CD1c-positive myeloid dendritic cell (primary cell): ENCODE data around the gene HECTD4.
"Not testable (repeated sequence)": the region's sequence is repeated elsewhere in the genome, so short reads cannot be mapped to it uniquely, and the experiment has no call there.

Experiments used
- DNase-seq: peaks from one replicate; pipeline ENCODE4 v3.0.0-alpha.2; 2016; ENCODE audit errors: extremely low spot score

Gene HECTD4

GRCh38 chr12:112122823-112123690, 259.2 kb downstream of the HECTD4 start:
- no peak for DNase-seq

DNA sequence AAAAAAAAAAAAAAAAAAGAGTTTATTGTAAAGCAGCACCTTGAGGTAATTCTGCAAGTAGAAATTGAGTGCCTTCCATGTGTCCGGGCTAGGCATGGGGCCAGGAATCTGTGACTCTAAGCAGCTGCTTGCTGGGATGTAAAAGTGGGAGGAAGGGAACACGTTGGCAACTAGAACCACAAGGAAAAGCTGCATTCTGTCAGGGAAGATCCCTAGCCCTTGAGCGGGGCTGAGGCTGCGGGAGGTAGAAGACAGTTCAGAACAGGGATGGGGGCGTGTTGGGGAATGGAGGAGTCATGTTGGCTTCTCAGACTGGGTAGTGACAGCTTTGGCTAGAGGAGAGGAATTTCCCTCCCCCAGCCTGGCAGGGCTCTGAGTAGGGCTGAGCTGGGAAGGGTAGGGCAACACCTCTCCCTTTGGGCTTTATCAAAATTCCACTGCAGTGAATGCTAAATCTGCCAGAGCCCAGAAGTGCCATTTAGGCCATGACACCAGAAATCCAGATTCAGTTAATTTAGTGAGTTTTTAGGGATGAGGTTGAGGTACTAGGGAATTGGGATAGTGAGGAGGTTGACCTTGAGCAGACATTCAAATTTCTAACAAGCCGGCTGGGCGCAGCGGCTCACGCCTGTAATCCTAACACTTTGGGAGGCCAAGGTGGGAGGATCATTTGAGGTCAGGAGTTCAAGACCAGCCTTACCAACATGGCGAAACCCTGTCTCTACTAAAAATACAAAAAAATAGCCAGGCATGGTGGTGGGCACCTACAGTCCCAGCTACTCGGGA, 260.3 kb downstream of the HECTD4 start:
- DNase-seq: no peak

DNA sequence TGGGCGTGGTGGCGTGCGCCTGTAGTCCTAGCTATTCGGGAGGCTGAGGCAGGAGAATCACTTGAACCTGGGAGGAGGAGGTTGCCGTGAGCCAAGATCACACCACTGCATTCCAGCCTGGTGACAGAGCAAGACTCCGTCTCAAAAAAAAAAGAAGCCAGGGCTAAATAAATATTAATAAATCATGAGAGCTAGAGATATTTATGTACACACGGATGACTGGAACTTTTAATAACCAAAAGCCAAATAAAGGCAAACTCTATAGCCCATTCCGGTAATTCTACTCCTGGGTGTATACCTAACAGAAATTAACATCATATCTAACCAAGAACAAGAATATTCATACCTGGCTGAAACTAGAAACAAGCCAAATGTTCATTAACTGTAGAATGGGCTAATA, 264.5 kb downstream of the HECTD4 start:
- DNase-seq: no peak

- peak; percentile 64 for DNase-seq
Observed at GRCh38 chr12:112116232-112117060, 265.8 kb downstream of the HECTD4 start.

GRCh38 chr12:112115259-112116045, 266.8 kb downstream of the HECTD4 start:
- no peak for DNase-seq

DNA sequence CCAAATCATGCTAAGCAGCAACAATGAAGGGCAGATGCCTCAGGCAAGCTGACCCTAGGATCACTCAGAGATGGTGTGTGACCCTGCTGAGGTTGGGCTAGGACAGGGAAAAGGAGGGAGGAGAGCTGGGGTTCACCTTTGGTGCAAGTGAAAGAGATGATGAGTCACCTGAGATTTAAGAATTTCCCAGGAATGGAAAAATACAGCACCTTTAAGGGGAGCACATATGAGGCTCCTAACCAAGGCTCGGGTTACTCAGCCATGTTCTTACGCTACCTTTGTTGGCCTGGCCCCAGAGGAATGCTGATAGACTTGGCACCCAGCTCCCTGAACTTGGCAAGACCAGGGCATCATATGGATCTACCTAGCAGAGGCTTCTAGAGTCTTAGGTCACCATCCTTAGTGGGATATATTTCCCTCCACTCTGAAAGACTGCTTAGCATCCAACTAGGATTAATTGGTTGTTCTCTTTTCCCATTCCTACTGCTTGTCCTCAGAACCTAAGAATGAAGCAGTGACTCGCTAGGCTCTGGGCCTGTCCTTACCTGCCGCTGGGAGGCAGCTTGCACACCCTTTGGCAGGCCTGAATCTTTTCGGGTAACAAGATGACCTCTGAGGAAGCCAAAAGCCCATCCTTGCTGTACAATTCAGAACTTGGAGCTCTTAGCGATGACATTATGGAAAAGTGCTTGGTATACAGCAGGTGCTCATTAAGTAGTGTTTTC, 269.7 kb downstream of the HECTD4 start:
- no peak for DNase-seq

- no peak for DNase-seq
Observed at GRCh38 chr12:112111931-112112330, 270.3 kb downstream of the HECTD4 start.

- not testable (repeated sequence) for DNase-seq
Observed at GRCh38 chr12:112110787-112111662, 271.2 kb downstream of the HECTD4 start.
